ENCODE results near the gene HIVEP3. TPM values are rescaled to one million over a fixed set of nuclear protein-coding genes. Genes with fewer than 3 reads are reported as not detected.

The HIVEP3 gene
- total RNA-seq, 2 donors from 2014 or later = 2.3 to 12.8 TPM

- no peak for ATAC-seq (ENCODE audit: insufficient number of reproducible peaks, low FRiP score, low read depth)
- no peaks in the 10 kb centered on the region for H3K9me3 ChIP-seq
- no peak overlapping the region for H3K4me3 ChIP-seq
- H3K27me3 ChIP-seq (replicated peaks; ENCODE audit: insufficient read depth) = no peaks in the 10 kb centered on the region
- no peak overlapping the region for H3K27ac ChIP-seq
- H3K36me3 ChIP-seq = no peaks in the 10 kb centered on the region
- no peak for DNase-seq (ENCODE audit: low spot score)
- H3K4me1 ChIP-seq (ENCODE audit: control insufficient read depth in 1 of 2, low read depth in 2 of 2) = peaks cover 8 to 14% of the 10 kb centered on the region in 2 donors
- no peak for TF ChIP-seq CTCF (IDR thresholded peaks at IDR 0.05)
These were observed 58.0 kb downstream of the HIVEP3 start for GRCh38 chr1:41860771-41861170.

GRCh38 chr1:41860214-41860613 is 58.5 kb downstream of the HIVEP3 start:
- Histone ChIP-seq H3K27ac (no peak overlapping the region), H3K4me1 (ENCODE audit: control insufficient read depth in 1 of 2, low read depth in 2 of 2) (peaks cover 8 to 14% of the 10 kb centered on the region in 2 donors), H3K36me3 (no peaks in the 10 kb centered on the region), H3K27me3 (replicated peaks; ENCODE audit: insufficient read depth) (no peaks in the 10 kb centered on the region), H3K4me3 (no peak overlapping the region), H3K9me3 (no peaks in the 10 kb centered on the region)
- no peak for DNase-seq (ENCODE audit: low spot score)
- no peak for TF ChIP-seq CTCF (IDR thresholded peaks at IDR 0.05)
- no peak for ATAC-seq (ENCODE audit: insufficient number of reproducible peaks, low FRiP score, low read depth)

GRCh38 chr1:41859686-41860085 is 59.0 kb downstream of the HIVEP3 start:
- H3K4me3 ChIP-seq = no peak overlapping the region
- peaks cover 8 to 14% of the 10 kb centered on the region in 2 donors for H3K4me1 ChIP-seq (ENCODE audit: control insufficient read depth in 1 of 2, low read depth in 2 of 2)
- ATAC-seq (ENCODE audit: insufficient number of reproducible peaks, low FRiP score, low read depth) = no peak
- H3K27ac ChIP-seq = no peak overlapping the region
- H3K9me3 ChIP-seq = no peaks in the 10 kb centered on the region
- TF ChIP-seq CTCF (IDR thresholded peaks at IDR 0.05) = no peak
- no peaks in the 10 kb centered on the region for H3K27me3 ChIP-seq (replicated peaks; ENCODE audit: insufficient read depth)
- DNase-seq (ENCODE audit: low spot score) = no peak
- H3K36me3 ChIP-seq = no peaks in the 10 kb centered on the region

- ATAC-seq (ENCODE audit: insufficient number of reproducible peaks, low FRiP score, low read depth) = no peak
- H3K4me3 ChIP-seq = no peak overlapping the region
These were observed 61.8 kb downstream of the HIVEP3 start for GRCh38 chr1:41856944-41857285.

GRCh38 chr1:41856151-41856943 is 62.4 kb downstream of the HIVEP3 start:
- Histone ChIP-seq H3K27me3 (replicated peaks; ENCODE audit: insufficient read depth) (no peaks in the 10 kb centered on the region), H3K4me3 (no peak overlapping the region), H3K36me3 (no peaks in the 10 kb centered on the region), H3K27ac (no peak overlapping the region), H3K9me3 (no peaks in the 10 kb centered on the region), H3K4me1 (ENCODE audit: control insufficient read depth in 1 of 2, low read depth in 2 of 2) (peaks cover 8 to 14% of the 10 kb centered on the region in 2 donors)
- ATAC-seq (ENCODE audit: insufficient number of reproducible peaks, low FRiP score, low read depth) = no peak
- no peak for DNase-seq (ENCODE audit: low spot score)
- no peak for TF ChIP-seq CTCF (IDR thresholded peaks at IDR 0.05)

More at GRCh38 chr1:41856944-41857285, 61.8 kb downstream of the HIVEP3 start:
- TF ChIP-seq CTCF (IDR thresholded peaks at IDR 0.05) = no peak
- no peak for DNase-seq (ENCODE audit: low spot score)
- Histone ChIP-seq H3K27ac (no peak overlapping the region), H3K9me3 (no peaks in the 10 kb centered on the region), H3K27me3 (replicated peaks; ENCODE audit: insufficient read depth) (no peaks in the 10 kb centered on the region), H3K4me1 (ENCODE audit: control insufficient read depth in 1 of 2, low read depth in 2 of 2) (peaks cover 8 to 14% of the 10 kb centered on the region in 2 donors), H3K36me3 (no peaks in the 10 kb centered on the region)
